ENCODE data around the gene AAGAB. TPM values are rescaled to one million over a fixed set of nuclear protein-coding genes. Genes with fewer than 3 reads are reported as not detected.

The AAGAB gene
- total RNA-seq, 1 experiment from 2014 or later, result 52.0 TPM

- no peaks in the 10 kb centered on the region for H3K9me3 ChIP-seq (ENCODE audit: control insufficient read depth in 1 of 2, insufficient read depth in 1 of 2, low read depth in 1 of 2, low read length in 2 of 2)
- no TSS peak for BruUV-seq (replicated peaks)
- RAD21 ChIA-PET (ENCODE audit: low non-redundant PET in 1 of 2, low total read pairs in 2 of 2, uncharacterized antibody in 2 of 2, unreplicated experiment in 2 of 2), result interaction anchor here (0.7 kb wide), 3 partner anchors 84 to 149 kb away, joined by 3 to 4 read pairs (median 3); no protein-coding TSS in a partner anchor
- H3K4me1 ChIP-seq (ENCODE audit: control insufficient read depth in 1 of 2, insufficient read depth in 2 of 2, low read length in 2 of 2), result peaks cover 16 to 69% of the 10 kb centered on the region in 2 experiments
- H3K27me3 ChIP-seq (ENCODE audit: insufficient read depth, low read length), result no peaks in the 10 kb centered on the region
- CTCF ChIA-PET, result interaction anchor here (0.9 kb wide), 1 partner anchor 201 kb away, joined by 3 read pairs; no protein-coding TSS in a partner anchor
- H3K27ac ChIP-seq (ENCODE audit: low read depth, low read length), result peak overlapping the region; percentile 18; the same call in 1 of the 2 replicates
- intact Hi-C loops (cut with micrococcal nuclease), result no loop called here
- no peaks in the 10 kb centered on the region for H3K9me2 ChIP-seq (ENCODE audit: insufficient read depth)
- DNase-seq (ENCODE audit: low read depth, low spot score), result no peak
- TF ChIP-seq JUND (IDR thresholded peaks at IDR 0.05), result no peak
- peaks cover 69% of the 10 kb centered on the region for H3K79me2 ChIP-seq (ENCODE audit: insufficient read depth, low read length)
- peaks cover 2 to 40% of the 10 kb centered on the region in 2 experiments; a peak in 2 of 4 replicates for H3K36me3 ChIP-seq (ENCODE audit: control insufficient read depth in 1 of 2, insufficient read depth in 2 of 2, low read length in 2 of 2)
- POLR2A ChIA-PET, result no interaction called here
- no peak overlapping the region for H3K9ac ChIP-seq (ENCODE audit: low read length)
- no peak overlapping the region for H3K4me2 ChIP-seq (ENCODE audit: low read length)
- H3K4me3 ChIP-seq (replicated peaks in 1 of 2; ENCODE audit: low read depth in 1 of 2, low read length in 2 of 2), result no peak overlapping the region
- peak; percentile 33 for ATAC-seq
- no peaks in the 10 kb centered on the region for H4K20me1 ChIP-seq (ENCODE audit: insufficient read depth)
- no peak overlapping the region for H2AFZ ChIP-seq (ENCODE audit: low read depth, low read length, poor library complexity, severe bottlenecking)
Observed at GRCh38 chr15:67164401-67164791, 90.1 kb downstream of the AAGAB start.

- Histone ChIP-seq H3K36me3 (ENCODE audit: control insufficient read depth in 1 of 2, insufficient read depth in 2 of 2, low read length in 2 of 2) (peaks cover 2 to 33% of the 10 kb centered on the region in 2 experiments; a peak in 2 of 4 replicates), H3K9me2 (ENCODE audit: insufficient read depth) (no peaks in the 10 kb centered on the region), H3K79me2 (ENCODE audit: insufficient read depth, low read length) (peaks cover 81% of the 10 kb centered on the region), H3K9ac (ENCODE audit: low read length) (peak overlapping the region; percentile 26; the same call in 1 of the 2 replicates), H3K4me1 (ENCODE audit: control insufficient read depth in 1 of 2, insufficient read depth in 2 of 2, low read length in 2 of 2) (peaks cover 16 to 79% of the 10 kb centered on the region in 2 experiments), H3K9me3 (ENCODE audit: control insufficient read depth in 1 of 2, insufficient read depth in 1 of 2, low read depth in 1 of 2, low read length in 2 of 2) (no peaks in the 10 kb centered on the region), H3K27ac (ENCODE audit: low read depth, low read length) (no peak overlapping the region), H3K4me3 (replicated peaks in 1 of 2; ENCODE audit: low read depth in 1 of 2, low read length in 2 of 2) (no peak overlapping the region), H4K20me1 (ENCODE audit: insufficient read depth) (no peaks in the 10 kb centered on the region), H3K27me3 (ENCODE audit: insufficient read depth, low read length) (no peaks in the 10 kb centered on the region), H3K4me2 (ENCODE audit: low read length) (no peak overlapping the region), H2AFZ (ENCODE audit: low read depth, low read length, poor library complexity, severe bottlenecking) (no peak overlapping the region)
- DNase-seq (ENCODE audit: low read depth, low spot score) (no peak), ATAC-seq (no peak)
- ChIA-PET CTCF (no interaction called here), RAD21 (ENCODE audit: low non-redundant PET in 1 of 2, low total read pairs in 2 of 2, uncharacterized antibody in 2 of 2, unreplicated experiment in 2 of 2) (no interaction called here), POLR2A (no interaction called here)
- TF ChIP-seq RAD21 (IDR thresholded peaks at IDR 0.05; ENCODE audit: low read depth) (no peak), FOSL1 (IDR thresholded peaks at IDR 0.05; ENCODE audit: low read depth) (no peak), REST (IDR thresholded peaks at IDR 0.05; ENCODE audit: low read depth) (no peak), SIN3A (IDR thresholded peaks at IDR 0.05; ENCODE audit: low read depth) (no peak), EZH2phosphoT487 (IDR thresholded peaks at IDR 0.05; ENCODE audit: borderline replicate concordance) (no peak), ATF3 (IDR thresholded peaks at IDR 0.05) (no peak), POLR2AphosphoS5 (IDR thresholded peaks at IDR 0.05; ENCODE audit: low read depth, low read length) (no peak), TCF7L2 (IDR thresholded peaks at IDR 0.05; ENCODE audit: borderline replicate concordance, extremely low read depth, insufficient read depth, insufficient read length) (no peak), MAX (IDR thresholded peaks at IDR 0.05) (no peak), EGR1 (IDR thresholded peaks at IDR 0.05; ENCODE audit: low read depth) (no peak), CEBPB (IDR thresholded peaks at IDR 0.05; ENCODE audit: low read depth) (no peak)
- BruUV-seq (replicated peaks), result no TSS peak
- intact Hi-C loops (cut with micrococcal nuclease), result no loop called here
Observed at GRCh38 chr15:67163180-67163579, 91.3 kb downstream of the AAGAB start.

All from HCT116 (cell line).